HL-60 (cell line): Measurements from ENCODE around the gene PLS3.

ENCODE experiments used
- DNase-seq, 2 experiments: peaks; one replicate each; pipeline ENCODE4 v3.0.0-alpha.2; 2010 to 2020; ENCODE audit warnings: low read depth in 1 of 2, low spot score in 1 of 2
- H3K27ac ChIP-seq: fragments of 250-450 bp; sonication (Bioruptor Pico); replicated peaks from 2 replicates; pipeline ENCODE4 v1.5.1; 2020; ENCODE audit warnings: mild to moderate bottlenecking, moderate library complexity
- H3K27me3 ChIP-seq: fragments of 250-450 bp; sonication (Bioruptor Pico); 2 replicates; pipeline ENCODE4 v1.5.1; 2021; ENCODE audit warnings: mild to moderate bottlenecking, moderate library complexity; ENCODE audit not compliant: insufficient read depth, poor library complexity, severe bottlenecking
- H3K4me3 ChIP-seq: replicated peaks from 2 replicates; pipeline ENCODE4 v1.5.1; 2011; ENCODE audit warnings: mild to moderate bottlenecking, control low read depth, low read length; ENCODE audit not compliant: insufficient read depth
- GABPA ChIP-seq: IDR thresholded peaks from 2 replicates; pipeline ENCODE4 v1.6.1; 2012; ENCODE audit warnings: low read depth
- POLR2AphosphoS5 ChIP-seq: IDR thresholded peaks from 2 replicates; pipeline ENCODE4 v1.6.1; 2012; ENCODE audit warnings: low read depth
- REST ChIP-seq: IDR thresholded peaks from 2 replicates; pipeline ENCODE4 v1.6.1; 2012; ENCODE audit warnings: low read depth; ENCODE audit not compliant: insufficient replicate concordance
- SPI1 ChIP-seq: IDR thresholded peaks from 2 replicates; pipeline ENCODE4 v1.6.1; 2012; ENCODE audit warnings: low read depth, mild to moderate bottlenecking, borderline replicate concordance
- TF ChIP-seq, protein P1 (sequence below): IDR thresholded peaks from one replicate; pipeline ENCODE4 v1.5.1; 2011; ENCODE audit warnings: low read length, control low read depth, inconsistent platforms; ENCODE audit not compliant: insufficient read depth

PLS3 gene

DNA sequence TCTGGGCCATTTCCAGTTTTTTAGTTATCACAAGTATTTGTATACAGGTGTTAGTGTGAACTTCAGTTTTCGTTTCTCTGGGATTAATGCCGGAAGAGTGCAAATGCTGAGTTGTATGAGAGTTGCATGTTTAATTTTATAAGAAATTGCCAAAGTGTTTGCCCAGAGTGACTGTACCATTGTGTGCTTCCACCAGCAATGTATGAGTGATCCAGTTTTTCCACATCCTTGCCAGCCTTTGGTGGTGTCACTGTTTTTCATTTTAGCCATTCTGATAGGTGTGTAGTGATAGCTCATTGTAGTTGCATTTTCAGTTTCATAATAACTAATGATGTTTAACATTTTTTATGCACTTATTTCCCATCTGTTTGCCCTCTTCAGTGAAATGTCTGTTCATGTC, 18.4 kb downstream of the PLS3 start:
- Histone ChIP-seq H3K27ac (no peak overlapping the region), H3K4me3 (no peak overlapping the region), H3K27me3 (no peaks in the 10 kb centered on the region)
- TF ChIP-seq, protein P1, sequence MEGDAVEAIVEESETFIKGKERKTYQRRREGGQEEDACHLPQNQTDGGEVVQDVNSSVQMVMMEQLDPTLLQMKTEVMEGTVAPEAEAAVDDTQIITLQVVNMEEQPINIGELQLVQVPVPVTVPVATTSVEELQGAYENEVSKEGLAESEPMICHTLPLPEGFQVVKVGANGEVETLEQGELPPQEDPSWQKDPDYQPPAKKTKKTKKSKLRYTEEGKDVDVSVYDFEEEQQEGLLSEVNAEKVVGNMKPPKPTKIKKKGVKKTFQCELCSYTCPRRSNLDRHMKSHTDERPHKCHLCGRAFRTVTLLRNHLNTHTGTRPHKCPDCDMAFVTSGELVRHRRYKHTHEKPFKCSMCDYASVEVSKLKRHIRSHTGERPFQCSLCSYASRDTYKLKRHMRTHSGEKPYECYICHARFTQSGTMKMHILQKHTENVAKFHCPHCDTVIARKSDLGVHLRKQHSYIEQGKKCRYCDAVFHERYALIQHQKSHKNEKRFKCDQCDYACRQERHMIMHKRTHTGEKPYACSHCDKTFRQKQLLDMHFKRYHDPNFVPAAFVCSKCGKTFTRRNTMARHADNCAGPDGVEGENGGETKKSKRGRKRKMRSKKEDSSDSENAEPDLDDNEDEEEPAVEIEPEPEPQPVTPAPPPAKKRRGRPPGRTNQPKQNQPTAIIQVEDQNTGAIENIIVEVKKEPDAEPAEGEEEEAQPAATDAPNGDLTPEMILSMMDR = no peak
- DNase-seq = no peak

- no peak for DNase-seq
- H3K27me3 ChIP-seq = no peaks in the 10 kb centered on the region
- H3K4me3 ChIP-seq = no peak overlapping the region
- TF ChIP-seq POLR2AphosphoS5 (no peak), REST (no peak)
- no peak overlapping the region for H3K27ac ChIP-seq
Observed at GRCh38 chrX:115579786-115580294, 18.9 kb downstream of the PLS3 start.

GRCh38 chrX:115581759-115582615, 21.0 kb downstream of the PLS3 start:
- no peak overlapping the region for H3K27ac ChIP-seq
- DNase-seq = no peak
- TF ChIP-seq GABPA (no peak), REST (no peak)
- TF ChIP-seq, protein P1 = no peak
- H3K4me3 ChIP-seq = no peak overlapping the region
- H3K27me3 ChIP-seq = no peaks in the 10 kb centered on the region

GRCh38 chrX:115582616-115583495, 21.9 kb downstream of the PLS3 start:
- no peak for DNase-seq
- Histone ChIP-seq H3K27me3 (no peaks in the 10 kb centered on the region), H3K27ac (no peak overlapping the region), H3K4me3 (no peak overlapping the region)
- TF ChIP-seq REST (no peak), GABPA (no peak), SPI1 (no peak), POLR2AphosphoS5 (no peak)
- TF ChIP-seq, protein P1 = no peak
